OCI-LY1 (cell line): Measurements from ENCODE around the gene TMEM212.

Experiments
- H2AFZ ChIP-seq: fragments of 200-600 bp; sonication (generic), shearing (Covaris generic); 2 replicates; pipeline ENCODE4 v1.6.0; 2014; ENCODE audit warnings: antibody characterized with exemption, mild to moderate bottlenecking, low read length
- H3F3A ChIP-seq: fragments of 200-600 bp; sonication (generic), shearing (Covaris generic); 2 replicates; pipeline ENCODE4 v1.6.0; 2014; ENCODE audit warnings: mild to moderate bottlenecking, antibody characterized with exemption, low read length, moderate library complexity; ENCODE audit not compliant: insufficient read depth
- H3K27ac ChIP-seq: fragments of 200-600 bp; sonication (generic); 2 replicates; pipeline ENCODE4 v1.5.1; 2014; ENCODE audit warnings: low read length, mixed run types, mild to moderate bottlenecking, low read depth; ENCODE audit not compliant: poor library complexity, severe bottlenecking
- H3K27me3 ChIP-seq: fragments of 200-600 bp; sonication (generic); 2 replicates; pipeline ENCODE4 v1.6.0; 2014; ENCODE audit warnings: antibody characterized with exemption, mild to moderate bottlenecking, low read length, moderate library complexity; ENCODE audit not compliant: insufficient read depth
- H3K36me3 ChIP-seq: fragments of 200-600 bp; sonication (generic); 2 replicates; pipeline ENCODE4 v1.6.1; 2014; ENCODE audit warnings: mild to moderate bottlenecking, antibody characterized with exemption, low read length, moderate library complexity, mixed read lengths; ENCODE audit not compliant: insufficient read depth
- H3K4me1 ChIP-seq: fragments of 200-600 bp; sonication (generic); 2 replicates; pipeline ENCODE4 v1.5.1; 2014; ENCODE audit warnings: mild to moderate bottlenecking, low read length, moderate library complexity; ENCODE audit not compliant: insufficient read depth, severe bottlenecking
- H3K4me2 ChIP-seq: fragments of 200-600 bp; sonication (generic), shearing (Covaris generic); 2 replicates; pipeline ENCODE4 v1.6.1; 2014; ENCODE audit warnings: low read length
- H3K4me3 ChIP-seq: fragments of 200-600 bp; sonication (generic); 2 replicates; pipeline ENCODE4 v1.5.1; 2014; ENCODE audit warnings: low read length, low read depth, mild to moderate bottlenecking, mixed read lengths; ENCODE audit not compliant: poor library complexity, severe bottlenecking
- H3K79me2 ChIP-seq: fragments of 200-600 bp; shearing (Covaris generic); 2 replicates; pipeline ENCODE4 v1.6.1; 2016; ENCODE audit warnings: mixed run types, low read length, mixed read lengths; ENCODE audit not compliant: insufficient read depth
- H3K9ac ChIP-seq: fragments of 200-600 bp; sonication (generic), shearing (Covaris generic); 2 replicates; pipeline ENCODE4 v1.6.1; 2014; ENCODE audit warnings: mild to moderate bottlenecking, low read length, mixed read lengths
- H3K9me2 ChIP-seq: fragments of 200-600 bp; sonication (generic), shearing (Covaris generic); 2 replicates; pipeline ENCODE4 v1.6.1; 2014; ENCODE audit warnings: low read depth, mild to moderate bottlenecking, low read length, mixed read lengths
- H3K9me3 ChIP-seq: fragments of 200-600 bp; shearing (Covaris generic); 2 replicates; pipeline ENCODE4 v1.6.1; 2014; ENCODE audit warnings: low read length, mixed read lengths
- H4K20me1 ChIP-seq: fragments of 200-600 bp; sonication (generic), shearing (Covaris generic); 2 replicates; pipeline ENCODE4 v1.6.0; 2016; ENCODE audit warnings: mild to moderate bottlenecking, low read length; ENCODE audit not compliant: insufficient read depth
- EZH2 ChIP-seq: fragments of 200-600 bp; sonication (generic), shearing (Covaris generic); IDR thresholded peaks from 2 replicates; pipeline ENCODE4 v1.8.0; 2017; ENCODE audit warnings: borderline replicate concordance, mixed run types, mild to moderate bottlenecking, antibody characterized with exemption, low read length, moderate library complexity, mixed read lengths
- TF ChIP-seq, protein P1 (sequence below): fragments of 200-600 bp; sonication (generic), shearing (Covaris generic); IDR thresholded peaks from 2 replicates; pipeline ENCODE4 v1.5.1; 2017; ENCODE audit warnings: mild to moderate bottlenecking, antibody characterized with exemption, low read length, moderate library complexity, mixed read lengths

The TMEM212 gene

GRCh38 chr3:171847595-171848259, 4.6 kb downstream of the TMEM212 start:
- TF ChIP-seq, protein P1, sequence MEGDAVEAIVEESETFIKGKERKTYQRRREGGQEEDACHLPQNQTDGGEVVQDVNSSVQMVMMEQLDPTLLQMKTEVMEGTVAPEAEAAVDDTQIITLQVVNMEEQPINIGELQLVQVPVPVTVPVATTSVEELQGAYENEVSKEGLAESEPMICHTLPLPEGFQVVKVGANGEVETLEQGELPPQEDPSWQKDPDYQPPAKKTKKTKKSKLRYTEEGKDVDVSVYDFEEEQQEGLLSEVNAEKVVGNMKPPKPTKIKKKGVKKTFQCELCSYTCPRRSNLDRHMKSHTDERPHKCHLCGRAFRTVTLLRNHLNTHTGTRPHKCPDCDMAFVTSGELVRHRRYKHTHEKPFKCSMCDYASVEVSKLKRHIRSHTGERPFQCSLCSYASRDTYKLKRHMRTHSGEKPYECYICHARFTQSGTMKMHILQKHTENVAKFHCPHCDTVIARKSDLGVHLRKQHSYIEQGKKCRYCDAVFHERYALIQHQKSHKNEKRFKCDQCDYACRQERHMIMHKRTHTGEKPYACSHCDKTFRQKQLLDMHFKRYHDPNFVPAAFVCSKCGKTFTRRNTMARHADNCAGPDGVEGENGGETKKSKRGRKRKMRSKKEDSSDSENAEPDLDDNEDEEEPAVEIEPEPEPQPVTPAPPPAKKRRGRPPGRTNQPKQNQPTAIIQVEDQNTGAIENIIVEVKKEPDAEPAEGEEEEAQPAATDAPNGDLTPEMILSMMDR = no peak
- TF ChIP-seq EZH2 = no peak
- Histone ChIP-seq H2AFZ (no peak overlapping the region), H3K27ac (no peak overlapping the region), H3K36me3 (no peaks in the 10 kb centered on the region), H3K9ac (no peak overlapping the region), H3K9me2 (no peaks in the 10 kb centered on the region), H3K4me2 (no peak overlapping the region), H3K4me3 (no peak overlapping the region), H3F3A (no peaks in the 10 kb centered on the region), H4K20me1 (no peaks in the 10 kb centered on the region), H3K9me3 (no peaks in the 10 kb centered on the region), H3K79me2 (no peaks in the 10 kb centered on the region), H3K4me1 (no peaks in the 10 kb centered on the region), H3K27me3 (no peaks in the 10 kb centered on the region)

DNA sequence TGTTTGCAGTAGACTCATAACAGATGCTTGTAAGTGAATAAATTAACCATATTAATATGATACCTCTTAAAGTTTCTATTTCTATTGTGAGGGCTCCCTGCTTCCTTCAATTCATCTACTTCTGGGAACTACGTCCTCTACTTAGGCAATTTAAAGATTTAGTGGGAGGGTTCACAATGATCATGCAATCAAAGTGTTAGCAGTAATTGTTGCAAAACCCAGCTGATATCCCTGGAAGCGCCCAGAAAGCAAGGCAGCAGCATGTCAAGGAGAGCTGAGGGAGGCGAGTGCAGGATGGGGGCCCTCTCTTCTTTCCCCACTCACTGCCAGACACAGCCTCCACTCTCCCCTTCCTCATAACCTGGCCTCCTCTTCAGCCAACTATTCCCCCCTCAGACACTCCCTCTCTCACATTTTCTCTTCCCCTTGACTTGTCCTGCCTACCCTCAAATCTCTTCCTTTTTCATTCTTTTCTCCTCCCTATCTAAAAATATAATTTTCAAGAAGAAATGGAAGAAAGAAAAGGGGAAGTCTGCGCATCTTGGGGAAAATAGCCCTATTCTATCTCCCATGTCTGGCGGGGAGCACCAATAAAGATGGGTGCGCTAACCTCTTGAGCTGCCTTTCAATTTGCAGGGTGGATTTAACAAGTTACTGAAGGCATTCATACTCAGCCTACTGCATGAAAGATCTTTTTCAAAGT, 6.6 kb downstream of the TMEM212 start:
- no peak for TF ChIP-seq EZH2
- TF ChIP-seq, protein P1 = no peak
- Histone ChIP-seq H3K79me2 (no peaks in the 10 kb centered on the region), H2AFZ (no peak overlapping the region), H3K27me3 (no peaks in the 10 kb centered on the region), H3K4me2 (no peak overlapping the region), H3K9me2 (no peaks in the 10 kb centered on the region), H3K4me3 (no peak overlapping the region), H4K20me1 (no peaks in the 10 kb centered on the region), H3F3A (no peaks in the 10 kb centered on the region), H3K27ac (no peak overlapping the region), H3K9ac (no peak overlapping the region), H3K9me3 (peaks cover 8% of the 10 kb centered on the region; the same call in 1 of the 2 replicates), H3K36me3 (no peaks in the 10 kb centered on the region), H3K4me1 (no peaks in the 10 kb centered on the region)

DNA sequence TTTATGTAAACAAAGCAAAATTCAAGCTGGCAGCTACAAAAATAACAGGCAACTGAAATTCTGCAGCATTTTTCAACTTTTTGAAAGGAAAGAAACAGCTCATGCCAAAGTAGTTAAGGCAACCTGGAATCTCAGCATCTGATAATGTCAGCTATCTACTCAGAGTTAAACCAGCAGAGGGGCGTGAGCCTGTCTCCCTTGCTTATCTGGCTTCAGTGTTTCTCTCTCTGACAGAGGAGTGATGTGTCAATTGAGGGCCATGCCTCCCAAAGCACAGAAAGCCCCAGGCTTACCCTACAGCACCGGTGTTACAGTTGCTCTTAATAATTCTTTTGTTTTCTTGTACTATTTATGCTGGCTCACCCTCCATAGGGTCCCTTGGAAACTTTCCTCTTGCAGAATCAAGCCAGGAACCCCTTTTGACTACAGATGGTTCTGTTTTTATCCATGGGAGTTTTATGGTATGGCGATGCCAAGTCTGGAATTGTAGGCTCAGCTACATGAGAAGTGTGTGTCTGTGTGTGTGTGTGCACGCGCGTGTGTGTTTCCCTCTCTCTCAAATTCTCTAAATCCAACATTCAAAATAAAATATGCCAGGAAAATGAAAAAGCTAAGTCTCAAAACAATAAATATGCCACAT, 7.3 kb downstream of the TMEM212 start:
- H3F3A ChIP-seq = no peaks in the 10 kb centered on the region
- H3K79me2 ChIP-seq = no peaks in the 10 kb centered on the region
- H2AFZ ChIP-seq = no peak overlapping the region
- peaks cover 12% of the 10 kb centered on the region for H3K9me3 ChIP-seq
- H3K4me1 ChIP-seq = no peaks in the 10 kb centered on the region
- H3K9me2 ChIP-seq = no peaks in the 10 kb centered on the region
- H3K4me2 ChIP-seq = no peak overlapping the region
- no peaks in the 10 kb centered on the region for H4K20me1 ChIP-seq
- no peaks in the 10 kb centered on the region for H3K36me3 ChIP-seq
- TF ChIP-seq, protein P1 = no peak
- no peak for TF ChIP-seq EZH2
- no peaks in the 10 kb centered on the region for H3K27me3 ChIP-seq
- H3K9ac ChIP-seq = no peak overlapping the region
- H3K27ac ChIP-seq = no peak overlapping the region
- no peak overlapping the region for H3K4me3 ChIP-seq
